GM12878 (cell line): ENCODE results near the gene STAT5B. TPM values are rescaled to one million over a fixed set of nuclear protein-coding genes. Genes with fewer than 3 reads are reported as not detected.

Source experiments
- ATAC-seq: fragments of 200-7000 bp; cut with Tn5 transposase; 3 replicates; pipeline ENCODE4 v1.9.1; 2020; ENCODE audit warnings: mild to moderate bottlenecking, moderate library complexity
- BruUV-seq: library from RNA; stranded (reverse); fragments of 400-500 nt; replicated peaks from 2 replicates; lab custom pipeline; 2021; lab: Mats Ljungman, UMichigan
- CTCF ChIA-PET: fragments of 300-600 bp; sonication (Branson Sonifier 250); formaldehyde crosslinking; extraction: SDS; loops from one replicate; lab custom pipeline; 2021; ENCODE audit warnings: inconsistent platforms; lab: Yijun Ruan, JAX
- POLR2A ChIA-PET: fragments of 350-600 bp; formaldehyde crosslinking; extraction: SDS; loops from one replicate; lab custom pipeline; 2021; ENCODE audit warnings: inconsistent platforms; lab: Charles Lee
- RAD21 ChIA-PET: fragments of 300-600 bp; sonication (Branson Sonifier 250); formaldehyde crosslinking; loops from one replicate; lab custom pipeline; 2023; ENCODE audit warnings: antibody characterized with exemption; ENCODE audit not compliant: unreplicated experiment; lab: Charles Lee
- SMC1A ChIA-PET: fragments of 300-600 bp; sonication (Branson Sonifier 250); formaldehyde crosslinking; loops from one replicate; lab custom pipeline; 2023; ENCODE audit not compliant: unreplicated experiment, uncharacterized antibody; lab: Charles Lee
- DNase-seq: peaks from one replicate; pipeline ENCODE4 v3.0.0-alpha.2; 2011; ENCODE audit warnings: low read depth, low spot score
- FAIRE-seq: peaks from 3 replicates; lab custom pipeline; 2011; peaks lifted over from hg19 to GRCh38; lab: Jason Lieb, UNC
- H2AFZ ChIP-seq: 2 replicates; pipeline ENCODE4 v1.6.0; 2011; ENCODE audit warnings: low read depth, low read length, control low read depth; ENCODE audit not compliant: control insufficient read depth
- H3K27ac ChIP-seq: 2 replicates; pipeline ENCODE4 v1.5.1; 2011; ENCODE audit warnings: control low read depth; ENCODE audit not compliant: control insufficient read depth, insufficient read depth
- H3K27me3 ChIP-seq, 2 experiments: replicated peaks in 1 of 2; 2 replicates each; pipeline versions ENCODE4 v1.6.0 to v1.6.1; 2011; ENCODE audit warnings: low read length in 1 of 2; ENCODE audit not compliant: control insufficient read depth in 2 of 2, insufficient read depth in 2 of 2
- H3K36me3 ChIP-seq, 2 experiments: 2 replicates each; pipeline ENCODE4 v1.5.1; 2011; ENCODE audit warnings: low read length in 1 of 2; ENCODE audit not compliant: control insufficient read depth in 2 of 2, insufficient read depth in 2 of 2
- H3K4me1 ChIP-seq: 2 replicates; pipeline ENCODE4 v1.6.1; 2011; ENCODE audit warnings: mild to moderate bottlenecking, low read length, moderate library complexity, mixed read lengths; ENCODE audit not compliant: control insufficient read depth, insufficient read depth
- H3K4me2 ChIP-seq: 2 replicates; pipeline ENCODE4 v1.6.0; 2011; ENCODE audit warnings: control low read depth; ENCODE audit not compliant: control insufficient read depth, insufficient read depth
- H3K4me3 ChIP-seq: fragments of 200-600 bp; sonication (generic); 2 replicates; pipeline ENCODE4 v1.5.1; 2016
- H3K79me2 ChIP-seq: 2 replicates; pipeline ENCODE4 v1.6.0; 2011; ENCODE audit warnings: low read length; ENCODE audit not compliant: control insufficient read depth, insufficient read depth
- H3K9ac ChIP-seq: 2 replicates; pipeline ENCODE4 v1.8.0; 2011; ENCODE audit warnings: low read length, control low read depth, mixed read lengths; ENCODE audit not compliant: control insufficient read depth, insufficient read depth
- H3K9me3 ChIP-seq: replicated peaks from 3 replicates; pipeline ENCODE4 v1.5.1; 2011; ENCODE audit warnings: mild to moderate bottlenecking, low read length; ENCODE audit not compliant: control insufficient read depth, insufficient read depth
- H4K20me1 ChIP-seq: 2 replicates; pipeline ENCODE4 v1.6.0; 2011; ENCODE audit not compliant: control insufficient read depth, insufficient read depth
- ATF3 ChIP-seq: IDR thresholded peaks from 2 replicates; pipeline ENCODE4 v1.6.1; 2011; ENCODE audit warnings: low read depth, mild to moderate bottlenecking, low read length, moderate library complexity, borderline replicate concordance; ENCODE audit errors: extremely low read depth
- GABPA ChIP-seq: IDR thresholded peaks from 2 replicates; pipeline ENCODE4 v1.6.1; 2014; ENCODE audit warnings: antibody characterized with exemption, low read depth, mild to moderate bottlenecking, inconsistent platforms
- IKZF1 ChIP-seq: fragments of 450-650 bp; conservative IDR thresholded peaks from 2 replicates; pipeline ENCODE4 v1.6.1; 2017; ENCODE audit warnings: antibody characterized with exemption, mild to moderate bottlenecking
- RAD51 ChIP-seq: fragments of 450-650 bp; IDR thresholded peaks from 2 replicates; pipeline ENCODE4 v1.6.1; 2016; ENCODE audit warnings: moderate library complexity, mild to moderate bottlenecking, inconsistent platforms
- RFX5 ChIP-seq: IDR thresholded peaks from 2 replicates; pipeline ENCODE4 v1.6.1; 2011; ENCODE audit warnings: low read depth, low read length, improper control_type of control experiment
- SMAD1 ChIP-seq: fragments of 450-650 bp; IDR thresholded peaks from 2 replicates; pipeline ENCODE4 v1.6.1; 2018; ENCODE audit warnings: mild to moderate bottlenecking, low read depth; ENCODE audit not compliant: partially characterized antibody
- SREBF2 ChIP-seq: IDR thresholded peaks from 2 replicates; pipeline ENCODE4 v1.6.1; 2012; ENCODE audit warnings: mild to moderate bottlenecking, low read length
- SUPT20H ChIP-seq: IDR thresholded peaks from 2 replicates; pipeline ENCODE4 v1.6.1; 2011; ENCODE audit warnings: low read depth, mild to moderate bottlenecking, low read length, moderate library complexity, borderline replicate concordance; ENCODE audit not compliant: control insufficient read depth
- WGBS: methylation state at CpG from one replicate; pipeline ENCODE4 v1.1.6; 2016; ENCODE audit warnings: low lambda C conversion rate; ENCODE audit not compliant: insufficient replicate concordance, insufficient coverage; ENCODE audit errors: missing lambda C conversion rate; 5-methylcytosine and 5-hydroxymethylcytosine counted together
- in situ Hi-C: fragments of 300-500 bp; cut with MboI; formaldehyde crosslinking; loops from 9 replicates; pipeline ENCODE4 v1.14.3; 2018; ENCODE audit warnings: mixed read lengths
- intact Hi-C: fragments of 100-400 bp; cut with micrococcal nuclease; formaldehyde crosslinking; loops from one replicate; pipeline ENCODE4 v1.14.2; 2022; ENCODE audit not compliant: unreplicated experiment
- polyA plus RNA-seq, 11 experiments: library from polyadenylated mRNA; depleted of rRNA in 4 of 11; unstranded in 6 of 11; stranded (reverse) in 5 of 11; fragments of >200 nt; fragmentation: Nextera tagmentation in 4 of 11; fragmentation: Illumina TruSeq in 1 of 11; extraction: Ambion mirVana in 4 of 11; extraction: Trizol in 1 of 11; gene quantifications; 1 replicate in 1 of 11; 2 replicates in 10 of 11; pipeline versions ENCODE4 v1.2.1 to v1.2.3, GENCODE V29; 2011 to 2016; ENCODE audit warnings: inconsistent platforms in 2 of 11, missing spikeins in 2 of 11, low read depth in 1 of 11
- total RNA-seq, 4 experiments: library from RNA; depleted of rRNA in 3 of 4; stranded (reverse); fragments of >200 nt in 3 of 4; fragmentation: Illumina TruSeq in 1 of 4; extraction: Trizol in 1 of 4; gene quantifications; 2 replicates each; pipeline versions ENCODE4 v1.2.1 to v1.2.3, GENCODE V29; 2013 to 2021

Gene STAT5B
- total and polyA plus RNA-seq, 10 of the 15 experiments (the other 5 are each of a cell fraction or from before 2014, with no cell fraction given), result 11.0 to 69.6 (median 46.7) TPM

DNA sequence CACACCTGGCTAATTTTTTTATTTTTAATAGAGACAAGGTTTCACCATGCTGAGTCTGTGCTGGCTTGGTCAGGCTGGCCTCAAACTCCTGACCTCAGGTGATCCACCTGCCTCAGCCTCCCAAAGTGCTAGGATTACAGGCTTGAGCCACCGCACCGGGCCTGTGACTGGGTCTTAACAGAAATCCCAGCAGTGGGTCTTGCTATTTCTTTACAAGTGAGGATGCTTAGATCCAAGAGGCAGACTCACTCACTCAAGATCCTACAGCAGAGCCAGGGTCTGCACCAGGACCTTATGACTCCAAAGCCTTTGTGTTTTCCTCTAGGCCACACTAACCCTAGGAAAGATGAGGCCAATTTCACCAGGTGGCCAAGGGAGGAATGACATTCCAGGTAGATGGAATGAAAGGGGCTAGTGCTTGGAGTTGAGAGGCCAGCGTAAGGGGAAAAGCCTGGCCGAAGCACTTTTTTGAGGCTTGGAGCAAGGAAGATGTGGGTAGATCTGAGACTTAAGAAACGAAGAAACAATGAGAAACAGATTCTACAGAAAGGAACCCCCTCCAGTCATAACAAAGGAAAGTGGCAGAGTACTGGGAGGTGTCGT is 6.4 kb upstream of the STAT5B start:
- RAD21 ChIA-PET, result no interaction called here
- intact Hi-C loops, result no loop called here
- DNase-seq (no peak), FAIRE-seq (no peak), ATAC-seq (no peak)
- Histone ChIP-seq H3K4me1 (peaks cover 21% of the 10 kb centered on the region), H3K36me3 (no peaks in the 10 kb centered on the region), H3K27ac (no peak overlapping the region), H4K20me1 (no peaks in the 10 kb centered on the region), H3K9ac (no peak overlapping the region), H3K27me3 (no peaks in the 10 kb centered on the region), H2AFZ (no peak overlapping the region), H3K79me2 (peaks cover 10% of the 10 kb centered on the region), H3K9me3 (no peaks in the 10 kb centered on the region), H3K4me2 (no peak overlapping the region), H3K4me3 (no peak overlapping the region)
- CTCF ChIA-PET, result interaction anchor here (1.6 kb wide), 1 partner anchor 60 kb away, joined by 3 read pairs; no protein-coding TSS in a partner anchor
- 77% methylated on average over 6 of the region's 6 CpGs for WGBS
- in situ Hi-C loops, result no loop called here
- BruUV-seq, result no TSS peak
- POLR2A ChIA-PET, result no interaction called here
- TF ChIP-seq RAD51 (no peak), RFX5 (no peak)
- SMC1A ChIA-PET, result no interaction called here

DNA sequence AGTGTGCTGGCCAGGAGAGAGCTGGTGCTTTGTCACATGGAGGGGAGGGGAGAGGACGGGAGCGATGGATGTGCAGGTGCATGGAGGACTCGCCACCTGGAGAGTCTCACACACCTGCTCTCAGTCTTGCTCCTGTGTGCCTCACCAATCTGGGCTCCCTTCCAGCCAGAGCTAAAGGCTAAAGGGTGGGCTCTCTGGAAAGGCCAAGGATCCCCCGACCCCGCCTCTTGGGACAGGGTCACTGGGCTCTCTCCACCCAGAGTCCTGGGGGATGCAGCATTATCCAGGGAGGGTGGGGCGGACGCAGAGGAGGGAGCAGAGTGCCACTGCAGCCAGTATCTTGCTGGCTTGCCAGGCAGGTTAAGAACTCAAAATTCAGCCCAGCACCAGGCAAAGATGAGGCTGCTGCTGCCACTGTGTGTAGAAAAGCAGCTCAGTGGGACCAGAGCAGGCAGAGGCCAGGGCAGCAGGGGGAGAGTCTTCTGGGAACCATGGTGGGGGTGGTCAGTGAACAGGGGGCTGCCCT is 5.4 kb upstream of the STAT5B start:
- intact Hi-C loops, result no loop called here
- Histone ChIP-seq H3K4me1 (peaks cover 19% of the 10 kb centered on the region), H3K4me2 (no peak overlapping the region), H3K9me3 (no peaks in the 10 kb centered on the region), H3K27me3 (no peaks in the 10 kb centered on the region), H4K20me1 (no peaks in the 10 kb centered on the region), H3K9ac (no peak overlapping the region), H2AFZ (no peak overlapping the region), H3K27ac (no peak overlapping the region), H3K36me3 (no peaks in the 10 kb centered on the region)
- in situ Hi-C loops, result no loop called here
- FAIRE-seq (no peak), DNase-seq (no peak)
- ChIA-PET RAD21 (no interaction called here), SMC1A (no interaction called here), POLR2A (no interaction called here)
- no TSS peak for BruUV-seq
- 83% methylated on average over 7 of the region's 7 CpGs for WGBS
- no peak for TF ChIP-seq ATF3
- no peak for TF ChIP-seq SUPT20H
- no peak for TF ChIP-seq SREBF2
- no peak for TF ChIP-seq IKZF1
- no peak for TF ChIP-seq SMAD1
- no peak for TF ChIP-seq GABPA
- TF ChIP-seq, all 136 proteins: peak for 0
- CTCF ChIA-PET, result interaction anchor here (1.6 kb wide), 1 partner anchor 60 kb away, joined by 3 read pairs; no protein-coding TSS in a partner anchor
- no peak overlapping the region for H3K4me3 ChIP-seq
- H3K79me2 ChIP-seq, result peaks cover 1% of the 10 kb centered on the region
- no peak for ATAC-seq
